B cell (primary cell): ENCODE measurements around the gene KIF16B.

ENCODE experiments used
- CTCF ChIP-seq: fragments of 200-600 bp; IDR thresholded peaks from one replicate; pipeline ENCODE4 v1.8.0; 2022; ENCODE audit warnings: antibody characterized with exemption, mild to moderate bottlenecking
- EZH2 ChIP-seq: IDR thresholded peaks from 2 replicates; pipeline ENCODE4 v1.6.1; 2012; ENCODE audit warnings: borderline replicate concordance, low read depth, mild to moderate bottlenecking, moderate library complexity, low read length; ENCODE audit not compliant: insufficient read depth, poor library complexity, severe bottlenecking

- no peak for TF ChIP-seq CTCF
- no peak for TF ChIP-seq EZH2
Observed at GRCh38 chr20:16538779-16539178, 34.5 kb downstream of the KIF16B start.
